ENCODE results near the gene KIT.

The KIT gene

DNA sequence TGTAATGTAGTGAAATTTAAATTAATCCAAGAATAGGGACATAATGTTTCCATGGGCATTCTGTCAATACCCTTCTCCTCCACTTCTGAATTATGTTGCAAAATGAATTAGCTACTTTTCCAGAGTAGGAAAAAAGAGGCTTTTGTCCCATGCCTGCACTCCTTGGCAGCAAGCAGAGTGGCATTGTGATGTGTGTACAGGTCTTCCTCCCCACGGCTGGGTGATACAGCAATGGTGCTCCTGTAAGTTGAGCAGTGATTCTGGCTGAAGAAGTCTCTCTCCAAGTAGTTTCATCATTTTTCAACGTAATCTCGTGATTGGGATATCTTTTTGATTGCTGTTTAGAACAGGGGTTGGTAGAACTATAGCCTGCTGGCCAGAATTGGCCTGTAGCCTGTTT is 59.9 kb downstream of the KIT start:
- no peak for DNase-seq (ENCODE audit: low spot score)
- TF ChIP-seq, protein P1, sequence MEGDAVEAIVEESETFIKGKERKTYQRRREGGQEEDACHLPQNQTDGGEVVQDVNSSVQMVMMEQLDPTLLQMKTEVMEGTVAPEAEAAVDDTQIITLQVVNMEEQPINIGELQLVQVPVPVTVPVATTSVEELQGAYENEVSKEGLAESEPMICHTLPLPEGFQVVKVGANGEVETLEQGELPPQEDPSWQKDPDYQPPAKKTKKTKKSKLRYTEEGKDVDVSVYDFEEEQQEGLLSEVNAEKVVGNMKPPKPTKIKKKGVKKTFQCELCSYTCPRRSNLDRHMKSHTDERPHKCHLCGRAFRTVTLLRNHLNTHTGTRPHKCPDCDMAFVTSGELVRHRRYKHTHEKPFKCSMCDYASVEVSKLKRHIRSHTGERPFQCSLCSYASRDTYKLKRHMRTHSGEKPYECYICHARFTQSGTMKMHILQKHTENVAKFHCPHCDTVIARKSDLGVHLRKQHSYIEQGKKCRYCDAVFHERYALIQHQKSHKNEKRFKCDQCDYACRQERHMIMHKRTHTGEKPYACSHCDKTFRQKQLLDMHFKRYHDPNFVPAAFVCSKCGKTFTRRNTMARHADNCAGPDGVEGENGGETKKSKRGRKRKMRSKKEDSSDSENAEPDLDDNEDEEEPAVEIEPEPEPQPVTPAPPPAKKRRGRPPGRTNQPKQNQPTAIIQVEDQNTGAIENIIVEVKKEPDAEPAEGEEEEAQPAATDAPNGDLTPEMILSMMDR (IDR thresholded peaks at IDR 0.05; ENCODE audit: borderline replicate concordance, control extremely low read depth, extremely low read depth, insufficient read depth, missing control alignments): no peak
- in situ Hi-C loops (cut with MboI; ENCODE audit: low sequenced_read_pairs, unreplicated experiment): no loop called here

DNA sequence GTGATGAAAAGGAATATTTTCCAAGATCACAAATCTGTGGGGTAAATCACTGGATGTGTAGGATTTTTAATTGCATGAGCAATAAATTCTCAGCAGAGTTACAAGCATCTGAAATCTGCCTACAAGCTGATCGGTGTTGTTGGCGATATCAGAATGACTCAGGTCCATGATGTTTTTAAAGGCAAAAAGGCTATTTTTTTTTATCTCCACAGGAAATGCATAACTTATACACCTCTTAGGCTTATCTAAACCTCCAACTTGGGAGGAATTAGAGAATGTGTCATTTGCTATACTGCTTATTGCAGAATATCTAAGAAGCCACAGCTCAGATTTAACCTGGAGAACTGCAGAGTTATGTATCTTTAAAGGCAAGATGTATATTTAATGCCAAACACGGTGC is 61.6 kb downstream of the KIT start:
- DNase-seq (ENCODE audit: low spot score): no peak
- in situ Hi-C loops (cut with MboI; ENCODE audit: low sequenced_read_pairs, unreplicated experiment): no loop called here
- TF ChIP-seq, protein P1 (IDR thresholded peaks at IDR 0.05; ENCODE audit: borderline replicate concordance, control extremely low read depth, extremely low read depth, insufficient read depth, missing control alignments): no peak

DNA sequence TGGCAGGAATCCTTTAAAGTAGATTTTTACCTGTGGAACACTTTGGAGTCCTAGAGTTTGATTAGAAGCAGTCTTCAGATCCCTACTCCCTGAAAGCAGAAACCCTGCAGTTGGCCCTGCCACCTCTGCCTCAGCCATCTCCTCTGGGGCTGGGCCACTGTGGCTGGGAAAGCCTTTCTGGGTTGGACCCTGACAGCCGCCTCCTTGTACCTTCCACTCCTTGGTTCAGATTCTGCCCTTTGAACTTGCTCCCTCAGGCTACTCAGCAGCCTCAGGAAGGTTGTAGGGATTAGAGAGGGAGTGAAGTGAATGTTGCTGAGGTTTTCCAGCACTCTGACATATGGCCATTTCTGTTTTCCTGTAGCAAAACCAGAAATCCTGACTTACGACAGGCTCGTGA is 65.5 kb downstream of the KIT start:
- TF ChIP-seq, protein P1 (IDR thresholded peaks at IDR 0.05; ENCODE audit: borderline replicate concordance, control extremely low read depth, extremely low read depth, insufficient read depth, missing control alignments): no peak
- in situ Hi-C loops (cut with MboI; ENCODE audit: low sequenced_read_pairs, unreplicated experiment): no loop called here

DNA sequence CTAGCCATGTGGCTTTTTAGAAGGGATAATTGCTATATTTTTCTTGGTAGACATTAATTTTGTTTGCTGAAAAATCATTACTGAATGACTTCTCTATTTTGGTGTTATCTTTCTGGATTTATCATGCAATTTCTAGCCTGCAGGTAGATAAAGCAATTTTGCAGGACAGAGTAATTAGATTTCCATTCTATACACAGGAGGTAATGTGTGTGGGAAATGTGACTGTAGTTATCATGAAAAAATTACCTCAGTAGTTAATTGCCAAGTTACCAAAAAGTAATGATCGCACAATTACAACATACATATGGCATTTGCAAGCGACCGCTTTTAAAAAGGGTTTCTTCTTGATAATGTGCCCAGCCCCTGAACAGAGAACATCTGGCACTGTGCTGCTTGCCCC is 66.1 kb downstream of the KIT start:
- in situ Hi-C loops (cut with MboI; ENCODE audit: low sequenced_read_pairs, unreplicated experiment): no loop called here
- DNase-seq (ENCODE audit: low spot score): no peak
- TF ChIP-seq, protein P1 (IDR thresholded peaks at IDR 0.05; ENCODE audit: borderline replicate concordance, control extremely low read depth, extremely low read depth, insufficient read depth, missing control alignments): no peak

More for the DNA sequence above, 65.5 kb downstream of the KIT start:
- no peak for DNase-seq (ENCODE audit: low spot score)

DNA sequence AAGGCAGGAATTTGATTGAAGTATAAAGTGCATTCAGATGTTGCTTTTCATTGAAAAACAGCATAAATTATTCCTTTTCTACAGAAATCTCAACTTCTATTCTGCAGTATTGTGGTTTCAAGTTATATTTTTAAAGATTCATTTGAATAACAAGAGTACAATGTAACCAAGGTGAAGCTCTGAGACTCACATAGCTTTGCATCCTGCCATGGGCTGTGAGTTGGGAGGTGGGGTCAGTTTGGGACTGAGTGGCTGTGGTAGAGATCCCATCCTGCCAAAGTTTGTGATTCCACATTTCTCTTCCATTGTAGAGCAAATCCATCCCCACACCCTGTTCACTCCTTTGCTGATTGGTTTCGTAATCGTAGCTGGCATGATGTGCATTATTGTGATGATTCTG is 69.2 kb downstream of the KIT start:
- no peak for DNase-seq (ENCODE audit: low spot score)
- TF ChIP-seq, protein P1 (IDR thresholded peaks at IDR 0.05; ENCODE audit: borderline replicate concordance, control extremely low read depth, extremely low read depth, insufficient read depth, missing control alignments): no peak
- in situ Hi-C loops (cut with MboI; ENCODE audit: low sequenced_read_pairs, unreplicated experiment): no loop called here

DNA sequence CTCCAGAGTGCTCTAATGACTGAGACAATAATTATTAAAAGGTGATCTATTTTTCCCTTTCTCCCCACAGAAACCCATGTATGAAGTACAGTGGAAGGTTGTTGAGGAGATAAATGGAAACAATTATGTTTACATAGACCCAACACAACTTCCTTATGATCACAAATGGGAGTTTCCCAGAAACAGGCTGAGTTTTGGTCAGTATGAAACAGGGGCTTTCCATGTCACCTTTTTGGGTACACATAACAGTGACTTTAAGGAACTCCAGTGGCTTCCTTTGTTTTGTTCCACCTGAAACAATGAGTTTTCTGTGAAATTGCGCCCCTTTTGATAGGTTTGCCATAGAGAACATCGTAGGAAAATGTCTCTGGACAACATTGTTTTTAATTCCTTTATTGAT is 69.6 kb downstream of the KIT start:
- DNase-seq (ENCODE audit: low spot score): no peak
- in situ Hi-C loops (cut with MboI; ENCODE audit: low sequenced_read_pairs, unreplicated experiment): no loop called here
- TF ChIP-seq, protein P1 (IDR thresholded peaks at IDR 0.05; ENCODE audit: borderline replicate concordance, control extremely low read depth, extremely low read depth, insufficient read depth, missing control alignments): no peak

DNA sequence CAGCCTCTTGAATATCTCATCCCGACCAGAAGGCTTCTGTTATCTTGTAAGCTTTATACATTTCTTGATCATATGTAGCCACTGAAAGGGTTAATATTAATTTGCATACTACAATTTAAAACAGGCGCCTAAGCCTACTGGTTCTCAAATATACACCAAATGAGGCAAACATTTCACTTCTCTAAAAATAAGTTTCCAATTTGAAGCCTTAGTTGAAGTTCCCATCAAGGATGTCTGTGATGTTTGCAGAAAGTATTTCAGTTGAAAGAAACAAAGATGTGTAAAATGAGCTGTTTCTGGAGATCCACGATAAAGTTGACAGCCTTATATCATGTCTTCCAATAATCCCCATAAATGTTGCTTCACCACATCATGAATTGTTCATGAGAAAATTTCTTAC is 70.6 kb downstream of the KIT start:
- DNase-seq (ENCODE audit: low spot score): no peak
- in situ Hi-C loops (cut with MboI; ENCODE audit: low sequenced_read_pairs, unreplicated experiment): no loop called here
- TF ChIP-seq, protein P1 (IDR thresholded peaks at IDR 0.05; ENCODE audit: borderline replicate concordance, control extremely low read depth, extremely low read depth, insufficient read depth, missing control alignments): no peak

Measured in GM13976 (cell line).